GM18511 (cell line): ENCODE results near the gene ANO4.
"Not testable (repeated sequence)": the region's sequence is repeated elsewhere in the genome, so short reads cannot be mapped to it uniquely, and the experiment has no call there.

ENCODE experiments used
- ATAC-seq: cut with Tn5 transposase; IDR thresholded peaks from one replicate; pipeline ENCODE4 v1.9.1; 2021; ENCODE audit warnings: mild to moderate bottlenecking, moderate library complexity; ENCODE audit not compliant: unreplicated experiment

ANO4 gene

GRCh38 chr12:100987552-100988521 lies 193.3 kb downstream of the ANO4 start:
- ATAC-seq, result peak; percentile 98

- not testable (repeated sequence) for ATAC-seq
These were observed 194.9 kb downstream of the ANO4 start for GRCh38 chr12:100989509-100989908.

DNA sequence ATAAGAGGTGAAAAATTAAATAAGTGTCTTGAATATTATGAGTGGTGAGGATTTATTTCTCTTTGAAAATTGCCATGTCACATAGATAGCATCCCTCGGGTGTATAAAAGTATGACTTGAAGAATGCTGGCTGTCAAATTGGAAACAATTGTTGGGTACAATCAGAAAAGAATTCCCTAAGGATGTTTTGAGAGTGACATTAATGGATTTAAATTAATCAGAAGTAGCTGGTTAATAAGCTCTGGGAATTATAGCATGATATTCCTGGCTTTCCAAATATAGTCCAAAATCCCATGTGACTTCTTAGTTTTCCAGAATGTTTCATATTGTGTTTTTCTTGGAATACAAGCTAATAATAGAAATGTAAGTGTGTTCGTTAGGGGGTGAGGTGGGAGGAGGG lies 196.5 kb downstream of the ANO4 start:
- ATAC-seq, result no peak

- ATAC-seq, result no peak
These were observed 197.6 kb downstream of the ANO4 start for GRCh38 chr12:100992194-100992593.

GRCh38 chr12:100993916-100994450 lies 199.4 kb downstream of the ANO4 start:
- ATAC-seq, result no peak

DNA sequence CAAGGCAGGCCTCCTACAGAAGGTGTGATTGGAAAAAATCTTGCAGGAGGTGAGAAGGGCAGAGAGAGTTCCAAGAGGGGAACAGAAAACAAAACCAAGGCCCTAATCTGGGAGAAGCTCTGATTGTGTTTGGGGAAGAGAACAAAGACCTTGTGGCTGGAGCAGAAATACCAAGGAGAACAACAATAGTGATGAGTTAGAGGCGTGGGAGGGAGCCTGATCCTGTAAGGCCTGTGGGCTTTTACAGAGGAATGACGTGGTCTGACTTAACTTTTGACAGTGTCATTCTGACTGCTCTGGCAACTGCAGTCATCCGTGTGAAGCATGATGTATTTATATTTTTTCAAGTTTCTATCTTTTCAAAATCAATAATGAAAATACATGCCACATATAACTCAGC lies 200.6 kb downstream of the ANO4 start:
- ATAC-seq, result no peak

- ATAC-seq, result peak; percentile 88
These were observed 201.2 kb downstream of the ANO4 start for GRCh38 chr12:100995771-100996170.

- peak; percentile 60 for ATAC-seq
These were observed 207.1 kb downstream of the ANO4 start for GRCh38 chr12:101001669-101002068.

GRCh38 chr12:101002696-101003419 lies 208.3 kb downstream of the ANO4 start:
- no peak for ATAC-seq

GRCh38 chr12:101004898-101005297 lies 210.3 kb downstream of the ANO4 start:
- no peak for ATAC-seq

DNA sequence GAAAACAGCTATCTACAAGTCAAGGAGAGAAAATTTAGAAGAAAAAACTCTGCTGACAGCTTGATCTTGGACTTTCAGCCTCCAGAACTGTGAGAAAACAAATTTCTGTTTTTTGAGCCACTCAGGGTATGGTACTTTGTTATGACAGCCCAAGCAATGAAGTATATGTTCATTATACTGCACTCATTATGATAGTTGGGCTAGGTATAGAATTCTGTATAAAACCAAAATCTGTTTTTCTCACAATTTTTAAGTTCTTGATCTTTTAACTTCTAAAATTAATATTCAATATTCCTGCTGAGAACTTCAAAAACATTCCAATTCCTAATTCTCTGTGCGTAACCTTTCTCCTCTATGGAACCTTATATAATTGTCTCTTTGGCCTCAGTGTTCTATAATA lies 214.7 kb downstream of the ANO4 start:
- ATAC-seq, result no peak

GRCh38 chr12:101010896-101011295 lies 216.3 kb downstream of the ANO4 start:
- no peak for ATAC-seq

DNA sequence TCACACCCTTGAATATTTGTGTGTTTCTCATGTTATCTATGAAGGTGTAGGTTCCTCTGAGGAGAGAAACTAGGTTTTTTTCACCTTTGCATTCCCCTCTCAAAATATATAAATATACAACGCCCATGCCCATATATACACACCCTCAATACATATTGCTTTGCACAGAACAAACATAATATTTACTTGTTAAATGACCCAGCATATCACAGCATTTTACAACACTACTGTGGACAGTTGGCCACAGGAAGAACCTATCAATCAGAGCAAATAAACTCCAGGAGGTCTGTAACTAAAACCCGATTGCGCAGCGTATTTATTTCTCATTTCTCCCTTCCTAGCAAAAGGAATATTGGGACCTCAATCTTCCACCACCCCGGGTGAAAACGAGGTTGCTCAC lies 219.4 kb downstream of the ANO4 start:
- no peak for ATAC-seq

- ATAC-seq, result no peak
These were observed 220.5 kb downstream of the ANO4 start for GRCh38 chr12:101015044-101015443.

GRCh38 chr12:101018540-101018939 lies 224.0 kb downstream of the ANO4 start:
- no peak for ATAC-seq

DNA sequence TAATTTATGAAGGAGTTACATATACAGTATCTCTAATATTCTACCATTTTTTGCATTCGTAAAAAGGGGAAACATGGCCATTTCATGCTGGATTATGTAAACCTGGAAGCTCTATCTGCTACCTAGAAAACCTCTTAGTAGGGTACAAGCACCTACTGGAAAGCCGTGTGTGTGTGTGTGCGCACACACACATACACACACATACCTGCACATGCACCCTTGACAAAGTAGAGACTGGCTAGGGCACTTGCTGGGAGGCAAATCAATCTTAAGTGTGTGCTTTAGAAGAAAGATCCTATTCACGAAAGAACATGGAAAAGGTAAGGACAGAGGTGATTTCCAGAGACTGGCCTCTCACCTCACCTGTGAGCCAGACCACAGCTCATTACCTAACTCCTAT lies 224.6 kb downstream of the ANO4 start:
- no peak for ATAC-seq

GRCh38 chr12:101019667-101020066 lies 225.1 kb downstream of the ANO4 start:
- no peak for ATAC-seq

DNA sequence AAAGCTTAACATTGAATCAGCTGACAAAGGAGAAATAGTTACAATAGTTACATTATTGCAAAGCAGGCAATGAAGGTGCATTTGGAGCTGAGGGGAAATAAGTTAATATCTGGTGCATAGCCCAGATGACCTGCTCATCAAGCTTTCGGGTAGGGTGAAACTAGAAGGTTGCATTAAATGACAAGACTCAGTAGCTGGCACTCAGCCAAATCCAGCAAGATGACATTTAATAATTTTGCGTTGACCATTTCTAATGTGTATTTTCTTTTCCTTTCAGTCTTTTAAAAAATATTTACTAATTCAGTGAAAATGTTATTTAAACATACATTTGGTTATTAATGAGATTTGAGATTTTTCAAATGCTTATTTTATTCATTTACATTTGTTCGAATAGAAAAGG lies 226.9 kb downstream of the ANO4 start:
- no peak for ATAC-seq

GRCh38 chr12:101021911-101022388 lies 227.4 kb downstream of the ANO4 start:
- no peak for ATAC-seq

DNA sequence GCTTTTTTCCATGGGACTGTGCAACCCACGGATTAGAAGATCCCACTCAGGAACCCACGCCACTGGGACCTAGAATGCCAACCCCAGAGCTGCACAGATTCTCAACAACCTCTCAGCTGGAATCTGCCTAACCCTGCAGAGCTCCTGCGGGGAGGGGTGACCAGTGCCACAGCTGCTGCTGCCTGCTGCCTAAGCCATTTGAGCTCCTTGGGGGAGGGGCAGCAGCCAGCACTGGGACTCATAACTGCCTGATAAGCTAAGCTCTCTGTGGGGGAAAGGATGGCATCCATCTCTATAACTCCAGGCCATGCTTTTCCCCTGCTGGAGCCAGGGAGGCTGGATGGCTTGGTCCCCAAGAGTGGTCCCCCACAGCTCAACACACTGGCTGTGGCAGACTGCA lies 232.6 kb downstream of the ANO4 start:
- ATAC-seq, result no peak

- ATAC-seq, result no peak
These were observed 233.2 kb downstream of the ANO4 start for GRCh38 chr12:101027816-101028215.
